GM19468 (cell line): ENCODE measurements around the gene RIMS3.
"Not testable (repeated sequence)": the region's sequence is repeated elsewhere in the genome, so short reads cannot be mapped to it uniquely, and the experiment has no call there.

Experiments used
- ATAC-seq: cut with Tn5 transposase; IDR thresholded peaks from one replicate; pipeline ENCODE4 v1.9.1; 2021; ENCODE audit warnings: mild to moderate bottlenecking, moderate library complexity, moderate number of reproducible peaks; ENCODE audit not compliant: unreplicated experiment; ENCODE audit errors: extremely low read depth

RIMS3 gene

GRCh38 chr1:40635763-40636500 lies 29.6 kb downstream of the RIMS3 start:
- ATAC-seq, result no peak

DNA sequence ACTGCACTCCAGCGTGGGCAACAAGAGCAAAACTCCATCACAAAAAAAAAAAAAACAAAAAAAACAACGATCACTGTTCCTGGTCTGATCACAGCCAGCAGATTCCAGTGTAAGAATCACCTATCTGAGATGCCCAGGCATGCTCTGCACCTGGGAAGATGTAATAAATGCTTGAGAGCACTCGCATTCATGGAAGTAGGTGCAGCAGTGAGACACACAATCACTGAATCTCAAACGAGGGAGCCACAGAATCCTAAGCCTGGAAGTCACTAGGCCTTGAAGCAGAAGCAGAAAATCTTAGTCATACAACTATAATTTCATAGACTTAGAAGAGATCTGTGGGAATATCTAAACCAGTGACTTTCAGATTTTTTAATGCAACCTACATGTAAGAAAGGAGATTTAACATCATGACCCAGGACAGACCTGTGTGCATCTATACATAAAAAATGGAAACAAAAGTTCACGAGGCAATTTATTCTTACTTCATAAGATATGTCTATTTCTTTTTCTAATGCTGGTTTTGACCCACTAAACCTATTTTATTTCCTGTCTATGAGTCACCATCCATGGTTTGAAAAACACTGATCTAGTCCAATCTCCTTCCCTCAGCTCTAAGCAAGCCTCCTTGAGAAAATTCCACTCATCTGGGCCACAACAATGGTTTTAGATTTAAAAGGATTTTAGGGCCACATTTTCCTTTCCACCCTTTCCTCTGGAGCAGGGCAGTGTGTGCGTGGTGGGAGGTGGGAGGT lies 30.4 kb downstream of the RIMS3 start:
- ATAC-seq, result no peak

DNA sequence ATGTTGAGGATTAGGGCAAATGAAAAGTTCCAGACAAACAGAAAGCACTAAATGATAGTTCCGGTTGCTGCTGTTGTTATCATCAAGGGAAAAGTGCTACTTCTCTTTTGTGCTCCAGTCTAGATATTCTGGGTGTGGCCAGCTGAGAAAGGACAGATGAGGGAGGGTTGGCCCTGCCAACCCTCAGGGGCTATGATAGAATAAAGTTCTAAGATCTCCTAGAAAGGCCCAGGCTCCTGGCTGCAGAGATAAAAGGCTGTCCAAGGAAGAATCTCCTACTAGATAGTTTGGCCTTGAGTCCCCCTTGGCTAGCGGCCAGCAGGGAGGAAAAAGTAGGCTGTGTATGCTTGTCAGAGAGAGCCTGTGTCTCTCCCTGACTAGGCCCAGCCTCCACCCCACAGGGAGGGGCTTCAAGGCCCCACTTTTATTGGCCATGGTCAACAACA lies 31.5 kb downstream of the RIMS3 start:
- no peak for ATAC-seq

DNA sequence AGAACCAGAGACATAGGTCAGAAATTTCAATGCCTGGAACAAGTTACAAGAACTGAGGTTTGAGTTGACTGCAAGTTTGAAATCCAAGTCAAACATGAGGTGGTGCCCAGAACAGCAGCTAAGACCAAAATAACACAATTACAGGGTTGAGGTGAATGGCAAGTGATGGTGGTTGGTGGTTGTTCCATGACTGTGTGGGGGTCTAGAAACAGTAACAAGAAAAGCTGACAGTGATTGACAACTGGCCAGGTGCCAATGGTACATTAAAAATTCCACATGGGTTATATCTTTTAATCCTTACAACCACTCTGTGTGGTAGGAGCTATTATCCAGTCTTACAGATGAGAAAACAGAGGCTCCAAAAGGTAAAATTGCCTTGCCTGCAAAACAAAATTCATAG lies 32.0 kb downstream of the RIMS3 start:
- ATAC-seq, result no peak

- ATAC-seq, result no peak
These were observed 34.8 kb downstream of the RIMS3 start for GRCh38 chr1:40630488-40631223.

GRCh38 chr1:40629546-40629945 lies 35.9 kb downstream of the RIMS3 start:
- ATAC-seq, result not testable (repeated sequence)

DNA sequence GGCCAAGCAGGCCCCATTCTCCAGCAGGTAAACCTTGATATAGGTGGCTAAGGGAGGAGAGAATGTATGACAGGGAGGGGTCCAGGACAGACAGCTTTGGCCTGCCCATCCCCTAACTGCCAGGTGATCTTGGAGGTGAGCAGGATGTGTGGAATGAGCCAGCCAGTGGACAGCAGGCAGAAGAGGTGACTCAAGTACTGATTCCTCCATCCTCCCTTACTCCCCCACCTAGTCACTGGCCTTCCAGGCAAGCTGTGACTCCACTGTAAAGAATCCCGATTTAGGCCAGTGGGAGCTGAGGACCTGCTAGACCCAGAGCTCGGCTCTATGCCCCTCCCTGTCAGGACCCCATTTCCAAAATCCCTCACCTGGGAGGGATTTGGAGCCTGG lies 36.6 kb downstream of the RIMS3 start:
- ATAC-seq, result no peak

DNA sequence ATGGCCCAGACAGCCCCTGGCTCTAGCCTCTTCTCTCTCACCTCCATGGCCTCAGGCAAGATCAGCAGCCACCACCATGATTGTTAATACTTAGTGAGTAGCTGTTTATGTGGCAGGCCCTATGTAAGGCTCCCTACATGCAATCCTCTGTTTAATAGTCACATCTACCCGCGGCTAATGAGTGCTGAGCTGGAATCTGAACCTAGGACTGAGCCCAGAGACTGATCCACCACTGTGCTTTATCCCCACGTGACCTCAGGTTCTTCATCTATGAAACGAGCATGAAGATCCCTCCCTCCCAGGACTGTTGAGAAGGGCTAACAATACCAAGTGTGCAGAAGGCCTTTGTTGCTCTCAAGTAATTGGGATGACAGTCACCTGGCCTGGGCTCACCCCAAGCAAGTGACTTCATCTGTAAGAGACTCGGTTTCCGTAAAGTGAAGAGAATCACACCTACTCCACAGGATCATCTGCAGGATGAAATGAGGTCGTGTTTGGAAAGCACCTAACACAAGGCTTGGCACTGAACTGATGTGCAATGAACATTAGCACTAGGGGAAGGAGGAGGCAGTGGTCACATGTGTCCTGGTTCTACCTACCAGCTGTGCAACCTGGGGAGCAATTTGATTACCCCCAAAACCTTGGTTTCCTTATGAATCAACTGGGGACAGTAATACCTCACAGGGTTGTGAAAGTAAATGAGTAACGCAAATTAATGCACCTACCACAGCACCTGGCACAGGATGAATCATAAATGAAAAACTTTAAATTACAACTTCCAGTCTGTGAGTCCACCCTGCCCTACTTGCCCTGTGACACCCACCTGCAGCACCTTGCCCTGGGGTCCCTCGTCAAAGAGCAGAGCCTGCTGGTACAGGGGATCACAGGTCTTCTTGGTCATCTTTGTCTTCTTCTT lies 37.2 kb downstream of the RIMS3 start:
- ATAC-seq, result peak; percentile 37

GRCh38 chr1:40626383-40626770 lies 39.1 kb downstream of the RIMS3 start:
- ATAC-seq, result no peak

- ATAC-seq, result no peak
These were observed 39.8 kb downstream of the RIMS3 start for GRCh38 chr1:40625476-40626382.

- ATAC-seq, result no peak
These were observed 40.4 kb downstream of the RIMS3 start for GRCh38 chr1:40625076-40625475.

DNA sequence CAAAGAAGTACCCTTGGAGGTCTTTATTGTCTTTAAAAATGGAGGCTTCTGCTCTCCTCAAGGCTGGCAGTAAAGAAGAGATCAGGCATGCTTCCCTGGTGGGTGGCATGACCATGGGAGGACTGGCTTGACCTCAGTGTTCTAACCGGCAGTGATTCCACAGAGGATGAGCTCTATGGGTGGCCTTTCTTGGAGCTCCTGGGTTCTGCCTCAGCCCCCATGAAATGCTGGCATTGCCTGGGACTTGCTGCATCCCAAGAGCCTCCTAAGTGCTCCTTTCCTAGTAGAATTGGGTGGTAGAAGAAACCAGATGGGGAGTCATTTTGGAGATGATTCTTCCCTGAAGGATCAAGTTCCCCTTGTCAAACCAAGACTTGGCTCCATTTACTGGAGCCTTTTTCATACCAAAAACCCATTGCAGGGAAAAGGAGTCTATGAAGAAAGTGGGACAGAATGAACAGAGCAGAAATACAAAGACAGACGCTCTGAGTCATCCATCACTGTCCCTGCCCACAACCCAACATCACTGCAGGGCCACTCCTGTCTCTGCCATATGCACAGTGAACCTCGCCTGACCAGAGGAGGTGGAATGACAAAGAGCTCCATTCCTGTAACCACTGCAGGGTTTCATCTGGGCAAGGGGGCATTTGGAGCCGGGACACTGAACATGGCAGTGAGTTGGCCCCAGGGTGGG lies 42.4 kb downstream of the RIMS3 start:
- no peak for ATAC-seq

DNA sequence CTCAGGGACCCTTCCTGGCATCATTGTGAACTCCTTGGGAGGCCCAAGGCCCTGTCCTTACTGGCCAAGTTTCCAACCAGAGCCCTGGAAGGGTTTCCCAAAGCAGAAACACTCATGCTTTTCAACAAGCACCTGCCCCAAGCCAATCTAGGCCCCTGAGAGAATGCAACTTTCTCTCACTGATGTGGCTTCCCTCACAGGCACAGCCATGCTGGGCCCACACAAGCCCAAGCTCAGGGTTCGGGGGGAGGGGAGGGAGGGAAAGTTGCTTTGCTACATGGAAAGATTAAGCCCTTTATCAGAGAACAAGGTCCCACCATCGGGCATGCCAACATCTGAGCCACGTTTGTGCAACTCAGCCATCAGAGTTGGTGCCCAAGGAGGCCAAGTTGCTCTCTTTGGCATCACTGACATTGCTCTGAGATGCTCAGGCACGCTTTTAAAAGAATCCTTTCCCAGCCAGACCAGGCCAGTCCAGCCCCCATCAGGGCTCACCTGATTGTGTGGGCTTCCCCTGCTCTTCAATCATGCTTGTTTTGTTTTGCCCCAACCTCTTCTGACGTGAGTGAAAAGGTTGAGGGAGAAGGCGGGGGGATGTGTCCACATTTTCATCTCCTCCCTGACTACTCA lies 43.5 kb downstream of the RIMS3 start:
- no peak for ATAC-seq

DNA sequence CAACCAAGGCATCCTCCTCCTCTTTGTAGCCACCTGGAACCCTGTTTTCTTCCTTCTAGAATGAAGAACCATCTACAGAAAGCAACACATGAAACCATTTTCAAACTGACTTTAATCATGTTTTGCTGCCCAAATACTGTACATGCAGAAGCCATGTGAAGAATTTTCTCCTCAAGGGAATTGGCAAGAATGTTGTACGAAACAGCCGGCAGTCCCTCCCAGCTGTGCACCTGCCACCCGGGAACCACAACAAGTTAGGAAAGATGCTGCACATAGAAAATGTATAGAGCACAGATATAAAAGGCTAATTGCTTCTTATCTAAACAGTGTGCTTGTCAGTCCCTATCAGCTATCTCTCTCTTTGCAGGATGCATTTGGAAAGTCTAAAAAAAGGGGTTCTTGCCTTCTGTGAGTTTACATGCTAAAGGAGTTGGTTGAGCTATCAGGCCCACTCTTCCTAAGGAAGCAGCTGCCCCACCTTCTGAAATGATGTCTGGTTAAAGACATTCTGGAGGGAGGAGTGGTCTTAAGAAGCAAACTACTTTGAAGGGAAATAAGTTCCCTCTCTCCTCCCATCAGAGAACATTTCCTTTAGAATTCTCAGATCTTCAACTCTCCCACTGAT lies 44.8 kb downstream of the RIMS3 start:
- ATAC-seq, result no peak

GRCh38 chr1:40620150-40620549 lies 45.3 kb downstream of the RIMS3 start:
- no peak for ATAC-seq

GRCh38 chr1:40618108-40618507 lies 47.4 kb downstream of the RIMS3 start:
- no peak for ATAC-seq

DNA sequence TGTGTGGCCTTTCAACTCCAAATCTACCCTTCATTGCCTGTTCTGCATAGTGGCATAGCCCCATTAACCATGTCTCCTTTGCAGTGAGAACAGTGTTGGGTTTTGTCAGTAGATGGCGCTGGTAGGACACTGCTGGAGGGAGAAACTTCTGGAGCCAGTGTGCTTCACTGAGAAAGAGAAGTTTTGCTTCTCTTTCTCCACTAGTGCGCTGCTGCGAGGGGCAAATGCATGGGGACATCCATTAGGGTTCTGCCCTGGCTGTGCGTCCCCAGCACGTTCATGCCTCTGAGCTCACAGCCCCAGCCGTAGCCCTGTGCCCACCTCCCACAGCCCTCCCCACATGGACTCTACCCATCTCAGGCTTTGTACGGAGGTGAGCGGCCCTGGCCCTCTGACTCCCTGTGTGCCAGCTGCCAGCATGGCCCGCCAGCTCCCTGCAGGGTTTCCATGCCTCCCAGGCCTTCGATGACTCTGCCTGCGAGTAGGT lies 53.1 kb downstream of the RIMS3 start:
- no peak for ATAC-seq
